Measurements from ENCODE around the gene CC2D1A. TPM values are rescaled to one million over a fixed set of nuclear protein-coding genes. Genes with fewer than 3 reads are reported as not detected.

Gene CC2D1A
- 10 to 100 TPM; 16.6 to 50.1 (median 43.6) TPM for total RNA-seq

DNA sequence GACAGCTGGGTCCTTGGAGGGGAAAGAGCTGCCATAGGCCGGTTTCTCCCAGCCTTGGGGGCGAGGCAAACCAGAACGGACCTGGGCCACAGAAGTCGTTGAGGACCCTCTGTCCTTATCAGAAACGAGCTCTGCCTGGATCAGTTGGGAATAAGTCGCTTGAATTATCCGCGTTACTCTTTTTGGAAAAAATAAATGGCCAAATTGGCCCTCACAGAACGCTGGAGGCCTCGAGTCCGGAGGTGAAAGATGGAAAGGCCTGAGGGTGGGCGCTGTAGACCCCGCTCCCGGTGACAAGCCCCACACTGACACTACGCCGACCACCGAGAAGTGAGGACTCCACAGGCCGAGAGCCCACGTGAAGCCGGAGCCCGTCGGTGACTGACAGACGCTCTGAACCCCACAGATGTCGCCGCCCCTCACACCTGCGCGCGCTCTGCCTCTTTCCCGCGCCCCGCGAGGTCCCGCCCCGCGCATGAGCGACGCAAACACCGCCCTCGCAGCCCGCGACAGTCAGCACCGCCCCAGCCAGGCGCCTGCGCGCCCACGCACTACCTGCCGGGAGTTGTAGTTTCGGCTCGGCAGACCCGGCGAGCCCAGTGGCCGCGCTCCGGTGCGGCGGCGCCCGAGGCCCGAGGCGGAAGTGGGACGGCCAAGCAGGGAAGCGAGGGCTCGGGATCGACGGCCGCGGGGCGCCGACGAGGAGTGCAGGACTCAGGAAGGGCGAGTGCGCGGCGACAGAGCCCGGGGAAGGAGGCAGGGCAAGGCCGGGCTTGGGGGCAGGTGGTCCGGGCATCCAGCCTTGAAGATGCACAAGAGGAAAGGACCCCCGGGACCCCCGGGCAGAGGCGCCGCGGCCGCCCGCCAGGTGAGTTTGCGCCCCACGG is at the start of gene CC2D1A, which contains the start of gene BRME1:
TSS of gene CC2D1A (plus strand) at position 568 of the 887 bp plus-strand sequence. CDS start at position 809, 241 bp downstream.
TSS of gene BRME1 (minus strand) at position 484 of the 887 bp plus-strand sequence. CDS start 1,225 bp downstream, outside the sequence.
- Histone ChIP-seq H3K27ac (peak within 1 kb of the TSS; percentile 83 to 88), H3K4me3 (peak within 1 kb of the TSS; percentile 85 to 95 (median 89)), H3K4me1 (peaks cover 0 to 5% of the 10 kb centered on the region in 2 donors), H3K9me3 (no peaks in the 10 kb centered on the region), H3K27me3 (no peaks in the 10 kb centered on the region), H3K36me3 (no peaks in the 10 kb centered on the region)
- intact Hi-C loops (cut with DNase I; ENCODE audit: low total_unique reads), result no loop called here
- TF ChIP-seq POLR2A (IDR thresholded peaks at IDR 0.05) (peak; percentile 16), POLR2AphosphoS5 (IDR thresholded peaks at IDR 0.05) (peak; percentile 36 to 74 (median 57))
- TF ChIP-seq, protein P1, sequence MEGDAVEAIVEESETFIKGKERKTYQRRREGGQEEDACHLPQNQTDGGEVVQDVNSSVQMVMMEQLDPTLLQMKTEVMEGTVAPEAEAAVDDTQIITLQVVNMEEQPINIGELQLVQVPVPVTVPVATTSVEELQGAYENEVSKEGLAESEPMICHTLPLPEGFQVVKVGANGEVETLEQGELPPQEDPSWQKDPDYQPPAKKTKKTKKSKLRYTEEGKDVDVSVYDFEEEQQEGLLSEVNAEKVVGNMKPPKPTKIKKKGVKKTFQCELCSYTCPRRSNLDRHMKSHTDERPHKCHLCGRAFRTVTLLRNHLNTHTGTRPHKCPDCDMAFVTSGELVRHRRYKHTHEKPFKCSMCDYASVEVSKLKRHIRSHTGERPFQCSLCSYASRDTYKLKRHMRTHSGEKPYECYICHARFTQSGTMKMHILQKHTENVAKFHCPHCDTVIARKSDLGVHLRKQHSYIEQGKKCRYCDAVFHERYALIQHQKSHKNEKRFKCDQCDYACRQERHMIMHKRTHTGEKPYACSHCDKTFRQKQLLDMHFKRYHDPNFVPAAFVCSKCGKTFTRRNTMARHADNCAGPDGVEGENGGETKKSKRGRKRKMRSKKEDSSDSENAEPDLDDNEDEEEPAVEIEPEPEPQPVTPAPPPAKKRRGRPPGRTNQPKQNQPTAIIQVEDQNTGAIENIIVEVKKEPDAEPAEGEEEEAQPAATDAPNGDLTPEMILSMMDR (IDR thresholded peaks at IDR 0.05), result peak in 1 of 3 donors; percentile 15
- DNase-seq (ENCODE audit: low spot score in 2 of 2), result peak; percentile 87 to 88

DNA sequence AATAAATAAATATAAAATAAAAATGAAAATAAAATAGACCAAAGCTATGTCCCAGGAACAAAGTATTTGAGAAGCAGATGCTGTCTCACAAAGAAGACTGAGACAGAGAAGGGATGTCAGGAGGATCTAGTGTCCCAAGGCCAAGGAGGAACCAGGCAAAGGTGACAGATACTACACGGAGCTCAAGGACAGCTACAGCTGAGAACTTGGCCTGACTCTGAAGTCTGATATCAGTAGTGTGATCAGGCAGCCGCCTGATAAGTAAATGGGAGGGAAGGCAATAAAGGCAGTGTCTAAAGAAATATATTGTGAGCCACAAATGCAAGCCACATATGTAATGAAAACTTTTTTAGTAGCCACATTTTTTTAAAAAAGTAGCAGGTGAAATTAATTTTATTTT is 49.5 kb upstream of the CC2D1A start:
- intact Hi-C loops (cut with DNase I; ENCODE audit: low total_unique reads), result no loop called here
- no peaks in the 10 kb centered on the region for H3K9me3 ChIP-seq
- DNase-seq (ENCODE audit: low spot score in 2 of 2), result no peak
- H3K27ac ChIP-seq, result no peak overlapping the region
- peaks cover under 1 to 2% of the 10 kb centered on the region in 2 donors for H3K4me1 ChIP-seq
- H3K4me3 ChIP-seq, result no peak overlapping the region
- no peaks in the 10 kb centered on the region for H3K36me3 ChIP-seq
- no peaks in the 10 kb centered on the region for H3K27me3 ChIP-seq
- TF ChIP-seq, protein P1 (IDR thresholded peaks at IDR 0.05), result no peak
- TF ChIP-seq POLR2AphosphoS5 (IDR thresholded peaks at IDR 0.05), result no peak
- no peak for TF ChIP-seq POLR2A (IDR thresholded peaks at IDR 0.05)

DNA sequence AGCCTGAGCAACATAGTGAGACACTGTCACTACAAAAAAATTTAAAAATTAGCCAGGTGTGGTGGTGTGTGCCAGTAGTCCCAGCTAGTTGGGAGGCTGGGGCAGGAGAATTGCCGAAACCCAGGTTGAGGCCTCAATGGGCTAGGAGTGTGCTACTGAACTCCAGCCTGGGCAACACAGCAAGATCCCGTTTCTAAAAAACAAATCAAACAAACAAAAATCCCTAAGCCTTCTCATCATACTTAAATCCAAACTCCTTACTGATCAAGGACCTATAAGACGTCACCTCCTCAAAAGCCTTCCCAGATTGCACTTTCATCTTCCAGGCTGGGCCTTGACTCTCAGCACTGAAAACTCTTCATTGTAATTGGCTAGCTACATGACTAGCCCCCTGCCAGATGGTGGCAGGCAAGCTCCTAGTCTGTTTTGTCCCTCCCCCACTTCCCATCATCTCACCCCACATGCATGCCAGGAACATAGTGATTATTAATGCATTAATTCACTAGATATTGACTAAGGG is 46.6 kb upstream of the CC2D1A start:
- DNase-seq (ENCODE audit: low spot score in 2 of 2), result no peak
- intact Hi-C loops (cut with DNase I; ENCODE audit: low total_unique reads), result no loop called here
- Histone ChIP-seq H3K36me3 (no peaks in the 10 kb centered on the region), H3K27ac (no peak overlapping the region), H3K9me3 (no peaks in the 10 kb centered on the region), H3K4me3 (no peak overlapping the region), H3K27me3 (no peaks in the 10 kb centered on the region), H3K4me1 (peaks cover 0 to 3% of the 10 kb centered on the region in 2 donors)
- TF ChIP-seq, protein P1 (IDR thresholded peaks at IDR 0.05), result no peak
- TF ChIP-seq POLR2A (IDR thresholded peaks at IDR 0.05), result no peak

DNA sequence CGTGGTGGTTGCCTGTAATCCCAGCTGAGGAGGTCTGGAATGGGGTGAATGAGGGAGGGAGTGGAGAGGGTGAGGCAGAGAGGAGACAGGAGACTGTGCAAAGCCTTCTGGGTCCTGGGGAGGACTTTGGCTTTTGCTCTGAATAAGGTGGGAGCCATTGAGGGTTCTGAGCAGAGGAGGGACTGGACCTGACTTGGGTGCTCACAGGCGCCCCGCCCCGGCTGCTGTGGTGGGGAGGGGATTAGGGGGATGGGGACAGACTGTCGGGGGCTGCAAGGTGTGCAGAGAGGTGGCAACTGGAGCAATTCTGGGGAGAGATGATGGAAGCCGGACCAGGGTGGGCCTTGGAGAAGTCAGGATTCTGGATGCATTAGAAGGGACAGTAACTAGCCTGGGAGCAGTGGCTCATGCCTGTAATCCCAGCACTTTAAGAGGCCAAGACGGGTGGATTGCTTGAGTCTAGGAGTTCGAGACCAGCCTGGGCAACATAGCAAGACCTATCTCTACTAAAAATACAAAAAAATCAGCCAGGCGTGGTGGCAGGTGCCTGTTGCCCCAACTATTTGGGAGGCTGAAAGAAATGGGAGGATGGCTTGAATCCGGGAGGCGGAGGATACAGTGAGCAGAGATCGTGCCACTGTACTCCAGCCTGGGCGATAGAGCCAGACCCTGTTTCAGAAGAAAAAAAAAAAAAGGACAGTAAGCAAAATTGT is 45.2 kb upstream of the CC2D1A start:
- intact Hi-C loops (cut with DNase I; ENCODE audit: low total_unique reads), result no loop called here
- TF ChIP-seq, protein P1 (IDR thresholded peaks at IDR 0.05), result no peak
- TF ChIP-seq POLR2AphosphoS5 (IDR thresholded peaks at IDR 0.05), result no peak
- no peak for TF ChIP-seq POLR2A (IDR thresholded peaks at IDR 0.05)

More for the DNA sequence above, 45.2 kb upstream of the CC2D1A start:
- H3K9me3 ChIP-seq, result no peaks in the 10 kb centered on the region
- H3K36me3 ChIP-seq, result no peaks in the 10 kb centered on the region
- peak overlapping the region in 1 of 3 donors; percentile 28 for H3K4me3 ChIP-seq
- DNase-seq (ENCODE audit: low spot score in 2 of 2), result no peak
- H3K27ac ChIP-seq, result peak overlapping the region; percentile 89 to 96
- peaks cover 0 to 3% of the 10 kb centered on the region in 2 donors for H3K4me1 ChIP-seq
- no peaks in the 10 kb centered on the region for H3K27me3 ChIP-seq
